BJ (cell line): ENCODE data around the gene SYTL5. TPM values are rescaled to one million over a fixed set of nuclear protein-coding genes. Genes with fewer than 3 reads are reported as not detected.

ENCODE experiments used
- CTCF ChIA-PET: fragments of 350-600 bp; formaldehyde crosslinking; extraction: SDS; loops from one replicate; lab custom pipeline; 2021; ENCODE audit warnings: antibody characterized with exemption, inconsistent platforms; lab: Yijun Ruan, JAX
- POLR2A ChIA-PET: fragments of 300-600 bp; sonication (Branson Sonifier 250); formaldehyde crosslinking; extraction: SDS; loops from one replicate; lab custom pipeline; 2021; ENCODE audit warnings: antibody characterized with exemption; lab: Charles Lee
- DNase-seq: peaks from one replicate; pipeline ENCODE4 v3.0.0-alpha.2; 2011; ENCODE audit warnings: low read depth
- H3K27me3 ChIP-seq: 2 replicates; pipeline ENCODE4 v1.6.0; 2011; ENCODE audit warnings: low read length; ENCODE audit not compliant: control insufficient read depth, insufficient read depth
- H3K36me3 ChIP-seq: 2 replicates; pipeline ENCODE4 v1.5.1; 2011; ENCODE audit warnings: low read length; ENCODE audit not compliant: control insufficient read depth, insufficient read depth
- H3K4me3 ChIP-seq: 2 replicates; pipeline ENCODE4 v1.5.1; 2011; ENCODE audit warnings: low read depth, mild to moderate bottlenecking, control low read depth, low read length
- CTCF ChIP-seq: IDR thresholded peaks from 2 replicates; pipeline ENCODE4 v1.5.1; 2011; ENCODE audit warnings: low read depth, mild to moderate bottlenecking, control low read depth, inconsistent platforms, low read length, moderate library complexity; ENCODE audit not compliant: insufficient read depth
- polyA plus RNA-seq: library from polyadenylated mRNA; depleted of rRNA; stranded (reverse); fragments of >200 nt; gene quantifications from 2 replicates; pipeline ENCODE4 v1.2.3, GENCODE V29; 2011

Gene SYTL5
- polyA plus RNA-seq, 1 experiment, result 0.48 TPM

- POLR2A ChIA-PET, result no interaction called here
- no peaks in the 10 kb centered on the region for H3K27me3 ChIP-seq
- H3K36me3 ChIP-seq, result no peaks in the 10 kb centered on the region
- CTCF ChIA-PET, result no interaction called here
- H3K4me3 ChIP-seq, result no peak overlapping the region
- no peak for TF ChIP-seq CTCF
- no peak for DNase-seq
These were observed 38.3 kb downstream of the SYTL5 start for GRCh38 chrX:38044701-38045100.

- no peaks in the 10 kb centered on the region for H3K27me3 ChIP-seq
- CTCF ChIA-PET, result no interaction called here
- DNase-seq, result no peak
- H3K4me3 ChIP-seq, result no peak overlapping the region
- H3K36me3 ChIP-seq, result no peaks in the 10 kb centered on the region
- POLR2A ChIA-PET, result no interaction called here
- TF ChIP-seq CTCF, result no peak
These were observed 39.3 kb downstream of the SYTL5 start for GRCh38 chrX:38045538-38046096.

- POLR2A ChIA-PET, result no interaction called here
- CTCF ChIA-PET, result no interaction called here
- no peaks in the 10 kb centered on the region for H3K27me3 ChIP-seq
These were observed 42.5 kb downstream of the SYTL5 start for GRCh38 chrX:38048886-38049285.

GRCh38 chrX:38050806-38051205 is 44.5 kb downstream of the SYTL5 start:
- H3K27me3 ChIP-seq, result no peaks in the 10 kb centered on the region
- POLR2A ChIA-PET, result no interaction called here
- CTCF ChIA-PET, result no interaction called here
- H3K36me3 ChIP-seq, result no peaks in the 10 kb centered on the region
- no peak for DNase-seq
- TF ChIP-seq CTCF, result no peak
- H3K4me3 ChIP-seq, result no peak overlapping the region

More at GRCh38 chrX:38048886-38049285, 42.5 kb downstream of the SYTL5 start:
- DNase-seq, result no peak
- no peak for TF ChIP-seq CTCF
- no peaks in the 10 kb centered on the region for H3K36me3 ChIP-seq
- no peak overlapping the region for H3K4me3 ChIP-seq

- no peak for TF ChIP-seq CTCF
- Histone ChIP-seq H3K27me3 (no peaks in the 10 kb centered on the region), H3K4me3 (no peak overlapping the region), H3K36me3 (no peaks in the 10 kb centered on the region)
- ChIA-PET POLR2A (no interaction called here), CTCF (no interaction called here)
- DNase-seq, result peak; percentile 57
These were observed 45.7 kb downstream of the SYTL5 start for GRCh38 chrX:38052096-38052495.
